ENCODE measurements around the gene PCLO.
"Not testable (repeated sequence)": the region's sequence is repeated elsewhere in the genome, so short reads cannot be mapped to it uniquely, and the experiment has no call there.

The PCLO gene

DNA sequence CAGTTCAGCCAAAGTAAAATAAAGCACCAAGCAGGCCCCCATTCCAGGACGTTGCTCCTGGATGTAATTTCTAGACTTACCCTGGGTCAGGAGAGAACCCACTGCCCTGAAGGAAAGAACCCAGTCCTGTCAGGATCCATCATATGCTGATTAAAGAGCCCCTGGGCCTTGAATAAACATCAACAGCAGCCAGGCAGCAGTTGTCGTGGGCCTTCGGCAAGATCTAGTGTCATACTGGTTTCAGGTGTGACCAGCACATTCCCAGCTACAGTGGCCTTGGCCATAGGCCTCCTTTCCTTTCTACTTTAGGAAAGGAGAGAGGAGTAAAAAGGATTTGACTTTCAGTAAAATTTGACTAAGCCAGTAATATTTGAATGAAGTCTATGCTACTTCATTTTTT lies 430.0 kb downstream of the PCLO start:
- Mint-ChIP-seq H3K27ac (no peak overlapping the region), H3K27me3 (no peaks in the 10 kb centered on the region), H3K4me1 (no peaks in the 10 kb centered on the region), H3K9me3 (no peaks in the 10 kb centered on the region), H3K4me3 (no peak overlapping the region)
- ATAC-seq (no peak), DNase-seq (no peak)

DNA sequence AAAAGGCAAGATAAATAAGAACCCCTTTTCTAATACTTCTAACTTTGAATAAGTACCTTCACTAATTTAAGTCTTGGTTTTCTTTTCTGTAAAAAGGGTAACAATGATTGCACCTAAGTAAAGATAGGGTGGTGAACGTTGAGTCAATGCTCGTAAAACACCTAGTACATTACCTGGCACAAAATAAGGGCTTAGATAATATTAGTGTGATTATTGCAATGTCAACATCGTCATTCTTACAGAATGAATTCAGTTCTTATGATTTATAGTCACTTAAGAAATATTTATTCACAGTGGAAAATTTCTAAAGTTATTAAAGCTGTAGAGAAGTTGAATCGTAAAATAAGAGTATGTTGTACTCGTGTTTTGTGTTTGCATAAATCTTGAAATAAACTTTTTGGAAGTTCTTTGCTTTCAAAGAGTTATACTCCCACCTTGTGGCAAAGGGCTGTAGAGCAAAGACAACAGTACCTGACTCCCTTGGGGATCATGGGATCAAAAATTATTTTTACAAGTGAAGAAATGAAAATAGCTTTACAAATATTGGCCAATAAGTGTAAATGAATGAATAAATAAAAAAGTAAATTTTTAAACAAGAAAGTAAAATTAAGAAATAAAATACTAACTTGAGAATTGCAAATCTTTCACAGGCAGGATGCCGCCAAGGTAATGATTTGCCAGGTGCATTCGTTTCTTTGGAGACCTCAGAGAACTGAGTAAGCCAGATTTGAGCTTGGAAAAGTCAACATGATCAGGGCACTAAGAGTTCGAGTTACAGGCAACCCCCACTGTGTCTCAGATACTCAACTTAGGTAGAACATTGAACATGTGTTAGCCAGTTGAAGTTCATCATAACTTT lies 433.3 kb downstream of the PCLO start:
- no peak for DNase-seq

DNA sequence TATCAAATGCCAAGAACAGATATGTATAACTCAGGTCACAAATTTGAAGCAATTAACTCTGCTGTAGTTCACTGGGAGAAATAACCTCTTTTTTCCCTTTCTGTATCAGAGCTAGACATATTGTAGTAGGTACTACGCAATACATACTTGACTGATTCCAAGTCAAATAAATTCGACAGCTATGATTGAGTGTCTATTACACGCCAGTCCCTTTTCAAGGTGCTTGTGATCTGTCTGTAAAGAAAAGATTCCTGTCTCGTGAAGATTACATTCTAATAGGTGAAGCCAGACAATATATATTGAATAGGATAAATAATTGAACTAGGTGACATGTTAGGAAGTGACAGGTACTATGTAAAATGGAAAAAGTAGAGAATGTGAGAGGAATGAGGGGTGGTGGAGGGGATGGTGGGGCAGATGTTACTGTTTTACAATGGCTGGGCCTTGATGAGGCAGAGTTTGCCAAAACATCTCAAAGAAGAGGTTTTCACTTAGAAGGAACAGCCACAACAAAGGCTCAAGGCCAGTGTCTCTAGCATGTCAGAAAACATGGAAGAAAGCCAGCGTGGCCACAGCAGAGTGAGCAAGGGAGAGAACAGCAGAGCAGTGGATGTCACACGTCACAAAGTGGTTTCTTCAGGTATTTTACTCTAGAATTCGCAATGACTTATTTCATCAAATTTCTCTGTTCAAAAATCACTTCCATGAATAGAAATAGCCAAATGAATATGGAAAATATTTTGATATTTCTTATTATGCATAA lies 436.5 kb downstream of the PCLO start:
- no peaks in the 10 kb centered on the region for H3K9me3 Mint-ChIP-seq
- no peaks in the 10 kb centered on the region for H3K4me1 Mint-ChIP-seq
- ATAC-seq (no peak), DNase-seq (no peak)
- no peak overlapping the region for H3K27ac Mint-ChIP-seq
- no peaks in the 10 kb centered on the region for H3K27me3 Mint-ChIP-seq
- H3K4me3 Mint-ChIP-seq, result no peak overlapping the region

More for the DNA sequence above, 433.3 kb downstream of the PCLO start:
- H3K9me3 Mint-ChIP-seq, result no peaks in the 10 kb centered on the region
- H3K27me3 Mint-ChIP-seq, result no peaks in the 10 kb centered on the region
- H3K4me3 Mint-ChIP-seq, result no peak overlapping the region
- no peak overlapping the region for H3K27ac Mint-ChIP-seq
- no peaks in the 10 kb centered on the region for H3K4me1 Mint-ChIP-seq
- ATAC-seq, result no peak

DNA sequence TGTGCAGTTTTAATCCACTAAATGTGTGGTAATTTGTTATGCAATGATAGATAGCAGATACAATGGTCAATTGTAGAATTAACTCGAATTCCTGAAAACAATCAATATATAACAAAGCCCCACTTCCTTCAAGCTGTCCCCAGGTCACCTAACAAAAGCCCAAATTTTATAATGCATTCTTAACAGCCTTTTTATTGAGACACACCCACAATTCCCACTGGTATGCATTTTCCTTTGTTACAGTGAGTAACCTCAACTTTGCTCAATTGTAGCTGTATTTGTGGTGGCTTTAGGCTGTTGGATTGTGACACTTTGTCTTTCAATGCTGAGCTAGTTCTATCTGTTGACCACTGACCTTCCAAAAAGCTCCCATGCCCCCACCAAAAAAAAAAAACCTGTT lies 439.3 kb downstream of the PCLO start:
- DNase-seq (no peak), ATAC-seq (no peak)
- Mint-ChIP-seq H3K27me3 (no peaks in the 10 kb centered on the region), H3K9me3 (no peaks in the 10 kb centered on the region), H3K27ac (no peak overlapping the region), H3K4me1 (no peaks in the 10 kb centered on the region), H3K4me3 (no peak overlapping the region)

DNA sequence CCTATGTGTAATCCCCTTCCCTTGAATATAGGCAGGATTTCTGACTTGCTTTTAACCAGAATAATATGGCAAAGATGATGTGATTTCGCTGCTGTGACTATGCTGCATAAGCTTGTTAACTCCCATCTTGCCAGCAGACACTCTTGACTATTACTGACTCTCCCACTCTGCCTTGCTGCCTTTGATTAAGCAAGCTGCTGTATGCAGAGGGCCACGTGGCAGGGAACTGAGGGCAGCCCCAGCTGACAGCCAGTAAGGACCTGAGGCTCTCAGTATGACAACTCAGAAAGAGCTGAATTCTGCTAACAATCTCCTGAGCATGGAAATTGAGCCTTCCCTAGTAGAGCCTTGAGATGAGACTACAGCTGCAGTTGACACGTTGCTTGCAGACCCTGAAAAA lies 439.7 kb downstream of the PCLO start:
- peak; percentile 12 for ATAC-seq
- Mint-ChIP-seq H3K27ac (no peak overlapping the region), H3K4me1 (no peaks in the 10 kb centered on the region), H3K9me3 (no peaks in the 10 kb centered on the region), H3K27me3 (no peaks in the 10 kb centered on the region), H3K4me3 (no peak overlapping the region)
- no peak for DNase-seq

DNA sequence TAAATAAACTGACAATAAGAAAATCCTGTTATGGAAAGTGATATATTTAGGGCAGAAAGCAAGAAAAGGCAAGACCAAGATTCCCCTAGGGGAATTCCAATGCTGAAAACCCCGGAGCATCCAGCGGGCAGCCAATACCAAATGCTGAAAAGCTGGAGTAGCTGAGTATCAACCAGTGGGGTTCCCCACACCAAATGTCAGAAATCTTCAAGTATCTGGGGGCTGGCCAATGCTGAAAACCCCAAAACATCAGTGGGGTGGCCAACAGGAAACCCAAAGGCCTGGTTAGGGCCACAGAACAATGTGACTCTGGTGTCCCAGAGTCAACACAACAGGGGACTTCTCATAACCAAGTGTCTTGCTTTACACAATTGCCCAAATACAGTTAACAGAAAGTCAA lies 447.3 kb downstream of the PCLO start:
- no peaks in the 10 kb centered on the region for H3K9me3 Mint-ChIP-seq
- no peaks in the 10 kb centered on the region for H3K27me3 Mint-ChIP-seq
- H3K4me3 Mint-ChIP-seq, result no peak overlapping the region
- no peak for ATAC-seq
- H3K27ac Mint-ChIP-seq, result no peak overlapping the region
- H3K4me1 Mint-ChIP-seq, result no peaks in the 10 kb centered on the region
- DNase-seq, result no peak

DNA sequence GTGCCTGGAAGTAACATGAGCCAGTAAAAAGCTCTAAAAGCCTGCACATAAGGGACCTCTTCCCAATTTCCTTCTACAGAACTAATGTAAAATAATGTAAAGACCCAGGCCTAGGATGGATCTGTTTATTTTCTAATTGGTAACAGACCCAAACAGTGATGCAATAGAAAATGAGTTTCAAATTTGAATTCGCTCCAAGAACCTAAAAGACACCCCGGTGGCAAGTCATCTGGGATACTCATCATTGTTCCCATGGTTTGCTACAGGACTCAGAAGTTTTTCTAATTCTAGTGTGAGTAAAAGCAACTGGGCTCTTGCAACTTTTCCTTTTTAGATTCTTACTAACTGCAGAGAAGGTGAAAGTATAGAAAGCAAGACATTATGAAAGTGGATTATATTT lies 447.8 kb downstream of the PCLO start:
- ATAC-seq (no peak), DNase-seq (no peak)
- no peaks in the 10 kb centered on the region for H3K9me3 Mint-ChIP-seq
- H3K4me3 Mint-ChIP-seq, result no peak overlapping the region
- no peaks in the 10 kb centered on the region for H3K27me3 Mint-ChIP-seq
- no peaks in the 10 kb centered on the region for H3K4me1 Mint-ChIP-seq
- H3K27ac Mint-ChIP-seq, result no peak overlapping the region

DNA sequence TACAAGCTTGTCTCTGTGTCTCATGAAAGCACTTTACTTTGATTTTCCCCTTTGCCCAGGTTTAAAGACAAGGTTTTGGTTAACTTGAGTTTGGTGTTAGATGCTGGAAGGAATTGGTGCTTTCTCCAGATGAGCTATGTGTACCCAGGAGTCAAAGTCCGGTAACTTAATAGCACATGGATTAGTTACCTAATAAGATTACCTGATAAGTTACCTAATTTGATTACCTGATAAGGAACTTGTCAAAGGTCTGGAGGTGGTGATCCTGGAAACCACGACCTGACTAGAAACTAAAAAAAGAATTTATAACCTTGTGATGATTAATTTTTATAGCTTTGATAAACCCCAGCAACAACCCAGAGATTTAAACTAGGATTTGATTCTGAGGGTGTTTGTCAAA lies 449.2 kb downstream of the PCLO start:
- no peak overlapping the region for H3K27ac Mint-ChIP-seq
- ATAC-seq (no peak), DNase-seq (no peak)
- H3K9me3 Mint-ChIP-seq, result no peaks in the 10 kb centered on the region
- H3K4me1 Mint-ChIP-seq, result no peaks in the 10 kb centered on the region
- no peak overlapping the region for H3K4me3 Mint-ChIP-seq
- H3K27me3 Mint-ChIP-seq, result no peaks in the 10 kb centered on the region

DNA sequence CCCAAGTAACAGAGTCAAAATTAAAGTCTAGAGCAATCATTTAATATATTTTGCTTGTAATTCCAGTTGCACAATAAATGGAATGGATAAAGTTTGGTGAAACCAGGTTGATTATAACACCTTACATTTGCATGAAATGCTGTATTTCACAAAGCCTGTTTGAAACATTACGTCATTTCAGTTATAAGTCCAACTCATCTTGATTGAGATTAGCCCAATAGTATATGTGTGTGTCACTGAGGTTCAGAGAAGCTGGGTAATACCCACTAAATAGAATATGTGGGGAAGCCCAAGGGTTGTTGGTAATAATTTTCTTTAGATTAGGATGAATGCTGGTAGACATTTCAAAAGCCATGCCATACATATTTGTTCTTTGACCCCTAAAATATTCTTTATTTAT lies 456.3 kb downstream of the PCLO start:
- not testable (repeated sequence) for H3K4me3 Mint-ChIP-seq, H3K27me3 Mint-ChIP-seq, H3K4me1 Mint-ChIP-seq, H3K9me3 Mint-ChIP-seq, DNase-seq, H3K27ac Mint-ChIP-seq, ATAC-seq

DNA sequence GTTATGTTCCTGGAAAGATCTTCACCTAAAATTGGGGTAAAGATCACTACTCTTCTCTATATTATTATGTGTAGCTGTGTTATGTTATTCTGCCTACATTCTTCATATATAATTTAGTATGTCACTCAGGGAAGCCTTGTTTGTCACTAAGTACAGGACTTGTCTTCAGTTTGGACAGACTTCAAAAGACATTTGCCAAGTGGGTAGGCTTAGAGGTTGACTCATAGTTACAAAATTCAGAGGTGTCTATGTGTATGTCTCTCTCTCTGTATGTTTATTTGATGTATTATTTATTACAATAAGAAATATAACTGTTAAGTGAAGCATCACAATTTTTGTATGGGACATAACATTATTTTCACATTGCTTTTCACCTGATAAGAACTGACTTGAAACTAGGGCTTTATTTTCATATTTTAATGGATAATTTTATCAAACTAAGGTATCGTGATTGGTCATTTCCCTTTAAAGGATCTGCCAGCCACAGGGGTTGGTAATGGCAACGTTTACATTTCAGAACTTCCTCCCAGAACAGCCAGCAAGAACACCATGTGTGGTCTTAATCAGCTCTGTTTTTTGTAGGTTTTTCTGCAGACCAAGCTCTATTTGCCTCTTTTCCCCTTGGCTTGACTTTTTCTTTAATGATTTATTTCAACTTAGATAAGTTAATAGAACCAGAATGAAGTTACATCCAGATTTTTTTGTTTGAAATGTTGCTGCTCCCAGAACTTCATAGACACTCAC lies 457.0 kb downstream of the PCLO start:
- Mint-ChIP-seq H3K27ac (no peak overlapping the region), H3K4me1 (no peaks in the 10 kb centered on the region), H3K4me3 (no peak overlapping the region), H3K9me3 (no peaks in the 10 kb centered on the region), H3K27me3 (no peaks in the 10 kb centered on the region)
- ATAC-seq, result no peak
- no peak for DNase-seq

DNA sequence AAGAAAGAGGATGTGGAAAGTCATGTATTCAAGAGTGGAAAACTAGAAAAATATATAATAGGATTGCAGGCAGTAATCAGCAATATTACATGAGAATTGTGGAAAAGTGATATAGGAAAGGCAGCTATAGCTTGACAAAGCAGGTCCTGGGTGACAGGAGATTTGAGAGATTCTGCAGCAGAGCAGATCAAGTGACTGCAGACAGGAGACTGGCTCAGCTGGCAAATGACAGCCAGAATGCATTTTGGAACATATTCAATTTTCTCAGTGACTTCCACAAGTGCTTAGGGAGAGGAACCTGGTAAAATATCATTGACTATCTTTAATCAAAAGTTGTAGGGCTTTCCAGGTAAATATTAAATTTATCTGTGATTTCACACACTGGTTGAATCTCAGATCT lies 458.6 kb downstream of the PCLO start:
- Mint-ChIP-seq H3K27me3 (no peaks in the 10 kb centered on the region), H3K4me1 (no peaks in the 10 kb centered on the region), H3K4me3 (no peak overlapping the region), H3K9me3 (no peaks in the 10 kb centered on the region), H3K27ac (no peak overlapping the region)
- ATAC-seq, result no peak
- no peak for DNase-seq

All from stimulated activated naive CD8-positive, alpha-beta T cell treated with anti-CD3 and anti-CD28 coated beads, Interleukin-15, amount 100 ng/mL, for 72 hours (primary cell).